Embryonic facial prominence (tissue), 1 donor: ENCODE results near the gene DMRT3.
A peak's percentile ranks its signal among the peaks of the same experiment; 100 is the strongest.

ENCODE experiments used
- DNase-seq: peaks from one replicate; pipeline ENCODE4 v3.0.0-alpha.2; 2016; ENCODE audit errors: extremely low spot score

DMRT3 gene

GRCh38 chr9:1002678-1003077, 26.2 kb downstream of the DMRT3 start:
- no peak for DNase-seq

- DNase-seq, result no peak
Measured at GRCh38 chr9:1005043-1005667, 28.7 kb downstream of the DMRT3 start.

GRCh38 chr9:1007312-1007711, 30.9 kb downstream of the DMRT3 start:
- no peak for DNase-seq

- DNase-seq, result no peak
Measured at GRCh38 chr9:1008216-1008615, 31.8 kb downstream of the DMRT3 start.

- DNase-seq, result peak; percentile 74
Measured at GRCh38 chr9:1009101-1009707, 32.7 kb downstream of the DMRT3 start.

- DNase-seq, result no peak
Measured at GRCh38 chr9:1013021-1013420, 36.6 kb downstream of the DMRT3 start.

GRCh38 chr9:1014225-1014624, 37.8 kb downstream of the DMRT3 start:
- DNase-seq, result no peak

- DNase-seq, result no peak
Measured at GRCh38 chr9:1014640-1015039, 38.2 kb downstream of the DMRT3 start.

- no peak for DNase-seq
Measured at GRCh38 chr9:1018121-1018520, 41.7 kb downstream of the DMRT3 start.

GRCh38 chr9:1024112-1024511, 47.7 kb downstream of the DMRT3 start:
- DNase-seq, result no peak

GRCh38 chr9:1025131-1025530, 48.7 kb downstream of the DMRT3 start:
- no peak for DNase-seq

GRCh38 chr9:1026219-1026618, 49.8 kb downstream of the DMRT3 start:
- no peak for DNase-seq

GRCh38 chr9:1028501-1029190, 52.2 kb downstream of the DMRT3 start:
- DNase-seq, result no peak

- DNase-seq, result no peak
Measured at GRCh38 chr9:1031951-1032601, 55.6 kb downstream of the DMRT3 start.

GRCh38 chr9:1034271-1034670, 57.8 kb downstream of the DMRT3 start:
- no peak for DNase-seq

- no peak for DNase-seq
Measured at GRCh38 chr9:1039589-1039988, 63.1 kb downstream of the DMRT3 start.
